Activated naive CD8-positive, alpha-beta T cell (primary cell): Measurements from ENCODE around the gene CREB1.
A peak's percentile ranks its signal among the peaks of the same experiment; 100 is the strongest.

Experiments used
- H3K27ac Mint-ChIP-seq: one replicate; pipeline ENCODE4 v1.8.0; 2021; ENCODE audit warnings: mixed read lengths
- H3K27me3 Mint-ChIP-seq: one replicate; pipeline ENCODE4 v1.8.0; 2021; ENCODE audit warnings: mixed read lengths
- H3K36me3 Mint-ChIP-seq: one replicate; pipeline ENCODE4 v1.8.0; 2021; ENCODE audit warnings: mixed read lengths
- H3K4me1 Mint-ChIP-seq: one replicate; pipeline ENCODE4 v1.8.0; 2021; ENCODE audit warnings: low read depth, mixed read lengths
- H3K4me3 Mint-ChIP-seq: one replicate; pipeline ENCODE4 v1.8.0; 2021; ENCODE audit warnings: mild to moderate bottlenecking, mixed read lengths
- H3K9me3 Mint-ChIP-seq: one replicate; pipeline ENCODE4 v1.8.0; 2021; ENCODE audit warnings: low read depth, mixed read lengths

CREB1 gene

DNA sequence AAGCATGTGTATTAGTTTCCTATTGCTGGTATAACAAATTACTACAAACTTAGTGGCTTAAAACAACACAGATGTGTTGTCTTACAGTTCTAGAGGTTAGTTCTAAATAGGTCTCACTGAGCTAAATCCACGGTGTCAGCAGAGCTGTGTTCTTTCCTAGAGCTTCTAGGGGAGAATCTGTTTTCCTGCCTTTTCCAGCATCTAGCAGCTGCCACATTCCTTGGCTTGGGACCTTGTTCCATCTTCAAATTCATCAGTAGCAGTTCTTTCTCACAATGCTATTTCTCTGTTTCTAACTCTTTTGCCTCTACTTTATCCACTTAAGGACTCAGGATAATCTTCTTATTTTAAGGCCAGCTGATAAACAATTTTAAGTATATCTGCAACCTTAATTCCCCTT, 32.2 kb upstream of the CREB1 start:
- Mint-ChIP-seq H3K4me1 (peaks cover 9% of the 10 kb centered on the region), H3K27ac (no peak overlapping the region), H3K27me3 (no peaks in the 10 kb centered on the region), H3K4me3 (no peak overlapping the region), H3K36me3 (peaks cover 2% of the 10 kb centered on the region), H3K9me3 (no peaks in the 10 kb centered on the region)

DNA sequence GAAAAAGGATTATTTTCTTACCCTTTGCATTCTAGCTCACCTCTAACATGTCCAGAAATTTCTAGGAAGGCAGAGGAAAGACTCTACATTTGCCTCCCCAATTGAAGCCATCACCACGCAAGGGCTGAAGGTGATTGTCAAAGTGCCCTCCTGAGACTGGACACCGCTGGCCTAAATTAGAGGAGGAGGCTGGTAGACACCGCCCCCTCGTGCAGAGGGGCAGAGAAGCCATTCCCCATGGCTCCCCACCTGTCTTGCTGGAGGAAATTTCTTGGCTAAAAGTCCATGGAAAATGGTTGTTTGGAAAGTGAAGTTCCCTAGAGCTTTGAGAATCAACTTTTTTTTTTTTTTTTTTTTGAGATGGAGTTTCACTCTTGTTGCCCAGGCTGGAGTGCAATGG, 31.3 kb upstream of the CREB1 start:
- no peak overlapping the region for H3K4me3 Mint-ChIP-seq
- no peaks in the 10 kb centered on the region for H3K9me3 Mint-ChIP-seq
- peaks cover 2% of the 10 kb centered on the region for H3K36me3 Mint-ChIP-seq

DNA sequence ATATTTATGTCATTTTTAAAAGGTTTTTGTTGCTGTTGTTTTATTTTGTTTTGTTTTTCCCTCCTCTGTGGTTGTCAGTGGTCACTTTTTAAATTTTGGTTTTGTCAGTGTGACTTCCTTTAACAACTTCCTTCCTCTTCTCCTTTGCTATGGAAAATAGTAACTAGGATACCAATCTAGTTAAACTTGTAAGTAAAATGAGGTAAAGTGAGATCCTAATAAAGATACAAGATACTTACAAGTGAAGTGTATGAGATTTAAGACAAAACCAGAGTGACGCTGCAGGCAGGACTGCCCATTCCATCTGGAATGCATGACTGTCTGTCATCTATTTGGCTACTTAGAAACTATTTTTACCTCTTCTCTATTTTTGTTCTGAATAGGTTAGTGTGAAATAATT, 30.6 kb upstream of the CREB1 start:
- peaks cover 2% of the 10 kb centered on the region for H3K36me3 Mint-ChIP-seq
- H3K27me3 Mint-ChIP-seq, result no peaks in the 10 kb centered on the region
- no peak overlapping the region for H3K27ac Mint-ChIP-seq
- no peaks in the 10 kb centered on the region for H3K9me3 Mint-ChIP-seq
- H3K4me1 Mint-ChIP-seq, result peaks cover 15% of the 10 kb centered on the region
- no peak overlapping the region for H3K4me3 Mint-ChIP-seq

More for the DNA sequence above, 31.3 kb upstream of the CREB1 start:
- peaks cover 10% of the 10 kb centered on the region for H3K4me1 Mint-ChIP-seq
- H3K27me3 Mint-ChIP-seq, result no peaks in the 10 kb centered on the region
- H3K27ac Mint-ChIP-seq, result no peak overlapping the region

DNA sequence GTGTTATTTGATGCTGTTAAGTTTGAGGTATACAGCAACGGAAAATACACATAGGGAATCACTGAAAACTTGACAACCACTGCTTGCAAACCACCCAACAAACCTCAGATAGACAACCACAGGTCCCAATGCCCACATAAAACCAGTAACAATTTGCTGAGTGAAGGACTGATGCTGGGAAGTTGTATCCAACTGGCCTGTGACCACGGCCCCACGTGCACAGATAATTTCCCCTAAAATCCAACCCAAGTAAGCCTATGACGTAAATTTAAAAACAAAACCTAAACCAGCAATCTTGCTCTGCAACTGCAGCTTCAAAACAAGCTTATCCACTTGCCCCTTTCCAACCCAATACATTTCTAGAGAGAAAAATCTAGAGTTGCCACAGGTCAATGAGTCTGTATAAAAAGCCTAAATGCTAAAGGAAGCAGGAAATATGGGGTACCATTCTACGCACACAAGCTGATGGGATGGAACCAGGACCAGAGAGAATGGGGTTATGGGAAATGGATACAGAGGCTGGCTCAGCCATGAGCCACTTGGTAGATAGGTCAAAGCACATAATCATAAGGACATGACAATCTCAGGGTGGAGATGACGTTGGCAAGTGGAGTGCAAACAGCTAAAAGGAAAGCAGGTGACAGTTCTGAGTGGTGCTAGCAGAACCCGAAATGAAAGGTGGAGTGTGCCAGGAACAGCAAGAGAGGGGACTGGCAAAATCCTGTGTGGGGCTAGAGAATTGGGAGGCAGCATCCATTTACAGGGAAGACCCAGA, 27.8 kb upstream of the CREB1 start:
- Mint-ChIP-seq H3K27ac (peak overlapping the region; percentile 11), H3K9me3 (no peaks in the 10 kb centered on the region), H3K4me3 (no peak overlapping the region), H3K27me3 (no peaks in the 10 kb centered on the region), H3K4me1 (peaks cover 43% of the 10 kb centered on the region), H3K36me3 (no peaks in the 10 kb centered on the region)

DNA sequence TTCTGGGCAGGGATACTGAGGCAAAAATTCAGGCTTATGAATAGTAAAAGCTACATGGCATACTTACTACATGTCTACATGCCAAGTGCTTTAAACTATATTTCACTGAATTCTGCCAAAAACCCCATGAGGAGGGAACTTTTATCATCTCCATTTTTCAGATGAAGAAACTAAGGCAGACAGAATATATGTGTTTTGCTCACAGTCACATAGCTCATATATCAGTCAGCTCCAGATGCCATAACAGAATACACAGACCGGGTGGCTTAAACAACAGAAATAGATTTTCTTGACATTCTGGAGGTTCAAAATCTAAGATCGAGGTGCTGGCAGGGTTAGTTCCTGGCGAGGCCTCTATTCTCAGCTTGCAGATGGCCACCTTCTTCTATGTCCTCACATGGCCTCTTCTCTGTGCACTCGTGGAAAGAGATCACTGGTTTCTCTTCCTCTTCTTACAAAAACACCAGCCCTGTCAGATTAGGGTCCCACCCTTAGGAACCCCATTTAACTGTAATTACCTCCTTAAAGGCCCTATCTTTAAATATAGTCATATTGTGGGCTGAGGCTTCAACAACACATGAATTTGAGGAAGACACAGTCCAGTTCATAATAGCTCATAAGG, 27.1 kb upstream of the CREB1 start:
- Mint-ChIP-seq H3K9me3 (no peaks in the 10 kb centered on the region), H3K36me3 (no peaks in the 10 kb centered on the region), H3K4me3 (no peak overlapping the region), H3K27ac (no peak overlapping the region), H3K4me1 (peaks cover 45% of the 10 kb centered on the region), H3K27me3 (no peaks in the 10 kb centered on the region)

DNA sequence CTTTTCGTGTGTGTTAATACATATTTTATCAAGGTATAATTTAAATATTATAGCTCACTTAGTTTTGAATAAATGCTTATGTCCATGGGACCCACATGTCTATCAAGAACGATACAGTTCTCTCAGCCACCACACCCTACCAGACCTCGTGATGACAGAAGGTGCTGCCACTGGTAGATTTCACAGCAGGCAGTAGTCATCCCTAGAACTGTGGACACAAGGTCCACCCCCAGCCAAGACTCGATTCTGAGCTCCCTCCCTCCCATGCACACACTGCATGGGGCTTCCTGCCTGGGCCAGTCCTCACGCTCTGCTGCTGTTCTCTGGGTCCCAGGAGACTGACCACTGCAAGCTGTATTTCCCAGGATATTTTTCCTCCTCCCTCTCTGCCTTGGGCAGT, 26.5 kb upstream of the CREB1 start:
- Mint-ChIP-seq H3K4me1 (peaks cover 45% of the 10 kb centered on the region), H3K36me3 (no peaks in the 10 kb centered on the region), H3K4me3 (no peak overlapping the region), H3K27ac (no peak overlapping the region), H3K9me3 (no peaks in the 10 kb centered on the region), H3K27me3 (no peaks in the 10 kb centered on the region)

DNA sequence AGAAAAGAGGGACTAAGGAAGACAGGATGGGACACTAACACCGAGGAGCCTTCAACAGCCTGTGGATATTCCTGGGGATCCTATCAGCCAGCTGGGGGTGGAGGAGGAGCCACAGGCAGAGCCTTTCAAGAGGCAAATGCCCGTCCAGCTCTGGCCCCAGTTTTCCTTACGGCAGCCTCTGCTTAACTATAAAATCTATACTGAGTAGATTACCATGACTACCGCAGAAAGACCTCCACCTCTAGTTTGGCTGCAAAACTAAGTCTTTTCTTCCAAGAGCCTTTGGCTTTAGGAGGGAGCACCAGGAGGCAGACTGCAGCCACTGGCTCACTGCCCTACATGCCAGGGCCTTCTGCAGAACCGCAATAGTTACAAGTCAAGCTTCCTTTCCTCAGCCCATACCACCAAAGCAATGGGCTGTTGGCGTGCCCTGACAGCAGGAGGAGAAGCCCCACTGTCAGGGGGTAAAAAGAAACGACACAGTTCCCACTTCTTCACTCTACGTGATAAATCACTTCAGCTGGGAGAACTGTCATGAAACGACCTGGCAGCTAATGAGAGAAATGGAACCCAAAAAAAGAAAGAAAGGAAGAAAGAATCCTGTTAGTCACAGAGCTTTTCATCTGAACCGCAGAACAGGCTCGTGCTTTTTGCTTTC, 25.1 kb upstream of the CREB1 start:
- Mint-ChIP-seq H3K27ac (peak overlapping the region; percentile 86), H3K4me3 (peak overlapping the region; percentile 44), H3K27me3 (no peaks in the 10 kb centered on the region), H3K4me1 (peaks cover 41% of the 10 kb centered on the region), H3K36me3 (peaks cover 3% of the 10 kb centered on the region), H3K9me3 (no peaks in the 10 kb centered on the region)

DNA sequence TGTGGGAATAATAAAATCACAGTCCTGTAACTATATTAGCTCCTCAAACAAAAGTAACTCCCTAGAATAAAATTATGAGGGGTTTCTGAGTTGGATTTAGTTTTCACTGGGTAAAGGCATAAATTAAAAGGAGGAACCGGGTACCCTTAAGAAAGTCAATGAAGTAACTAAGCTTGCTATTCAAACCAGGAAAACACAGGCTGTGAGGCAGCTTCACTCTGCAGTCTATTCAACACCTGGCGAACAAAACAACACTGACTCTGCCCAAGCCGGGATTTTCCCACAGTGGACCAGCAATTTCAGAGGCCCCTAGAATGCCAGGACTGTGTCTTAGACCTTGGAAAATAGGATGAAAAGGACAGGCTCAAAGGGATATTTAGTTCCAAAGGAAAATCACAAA, 24.6 kb upstream of the CREB1 start:
- H3K36me3 Mint-ChIP-seq, result peaks cover 3% of the 10 kb centered on the region
- H3K9me3 Mint-ChIP-seq, result no peaks in the 10 kb centered on the region
- H3K27ac Mint-ChIP-seq, result peak overlapping the region; percentile 86
- H3K27me3 Mint-ChIP-seq, result no peaks in the 10 kb centered on the region
- peaks cover 41% of the 10 kb centered on the region for H3K4me1 Mint-ChIP-seq
- H3K4me3 Mint-ChIP-seq, result peak overlapping the region; percentile 44

DNA sequence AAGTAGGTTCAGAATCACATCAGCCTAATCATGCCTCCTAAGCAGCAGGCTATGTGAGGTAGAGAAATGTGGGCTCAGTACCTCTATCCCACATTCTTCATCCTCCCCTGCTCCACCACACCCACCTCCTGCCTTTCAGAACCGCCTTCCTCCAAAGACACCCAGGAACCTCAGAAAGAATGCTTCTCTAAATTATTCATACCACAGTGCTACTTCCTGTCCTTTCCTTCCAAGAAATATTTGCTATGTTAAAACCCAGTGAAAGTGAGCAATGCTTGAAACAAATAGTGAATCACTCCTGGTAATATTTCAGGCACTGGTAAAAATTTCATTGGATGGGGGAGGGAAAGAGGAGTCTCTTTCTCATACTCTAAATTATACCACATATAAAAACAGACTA, 24.0 kb upstream of the CREB1 start:
- Mint-ChIP-seq H3K4me1 (peaks cover 44% of the 10 kb centered on the region), H3K36me3 (peaks cover 3% of the 10 kb centered on the region), H3K27me3 (no peaks in the 10 kb centered on the region), H3K27ac (peak overlapping the region; percentile 86), H3K4me3 (peak overlapping the region; percentile 67), H3K9me3 (no peaks in the 10 kb centered on the region)

DNA sequence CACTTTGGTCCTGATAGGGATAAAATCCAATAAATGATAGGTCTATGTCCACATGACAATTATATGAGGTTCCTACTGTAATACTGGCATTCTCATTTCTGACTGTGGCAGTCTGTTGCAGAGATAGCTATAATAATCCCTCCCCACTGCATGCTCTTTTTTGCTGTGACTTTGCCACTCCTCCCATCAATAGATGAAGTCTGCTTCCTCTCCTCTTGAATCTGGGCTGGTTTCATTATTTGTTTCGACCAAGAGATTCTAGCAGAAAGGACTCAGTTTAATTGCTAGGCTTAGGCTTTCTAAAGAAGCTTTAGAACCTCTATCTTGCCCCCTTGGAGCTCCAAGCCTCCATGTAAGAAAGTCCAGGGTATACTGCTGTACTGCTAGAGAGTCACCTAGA, 23.3 kb upstream of the CREB1 start:
- Mint-ChIP-seq H3K27me3 (no peaks in the 10 kb centered on the region), H3K4me3 (peak overlapping the region; percentile 67), H3K36me3 (peaks cover 3% of the 10 kb centered on the region), H3K27ac (peak overlapping the region; percentile 86), H3K9me3 (no peaks in the 10 kb centered on the region), H3K4me1 (peaks cover 44% of the 10 kb centered on the region)

DNA sequence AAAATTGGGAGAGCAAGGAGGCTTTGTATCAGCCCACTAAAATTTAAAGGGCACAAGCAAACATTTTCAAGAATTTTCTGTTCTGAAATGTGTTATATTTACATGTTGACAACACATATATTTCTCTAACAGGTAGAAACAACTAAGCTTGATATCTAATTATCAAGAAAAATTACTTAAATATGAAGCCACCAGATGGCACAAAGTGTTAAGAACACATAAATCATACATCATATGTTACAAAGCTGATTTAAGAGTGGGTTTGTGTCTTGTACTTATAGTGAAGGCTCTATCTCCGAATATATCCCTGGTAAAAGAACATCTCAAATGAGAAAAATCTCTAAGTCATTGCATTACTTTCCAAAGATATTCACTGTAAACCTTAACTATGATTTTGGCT, 19.6 kb upstream of the CREB1 start:
- Mint-ChIP-seq H3K4me1 (peaks cover 49% of the 10 kb centered on the region), H3K36me3 (peaks cover 3% of the 10 kb centered on the region), H3K4me3 (no peak overlapping the region), H3K9me3 (no peaks in the 10 kb centered on the region), H3K27ac (peak overlapping the region; percentile 31), H3K27me3 (no peaks in the 10 kb centered on the region)

DNA sequence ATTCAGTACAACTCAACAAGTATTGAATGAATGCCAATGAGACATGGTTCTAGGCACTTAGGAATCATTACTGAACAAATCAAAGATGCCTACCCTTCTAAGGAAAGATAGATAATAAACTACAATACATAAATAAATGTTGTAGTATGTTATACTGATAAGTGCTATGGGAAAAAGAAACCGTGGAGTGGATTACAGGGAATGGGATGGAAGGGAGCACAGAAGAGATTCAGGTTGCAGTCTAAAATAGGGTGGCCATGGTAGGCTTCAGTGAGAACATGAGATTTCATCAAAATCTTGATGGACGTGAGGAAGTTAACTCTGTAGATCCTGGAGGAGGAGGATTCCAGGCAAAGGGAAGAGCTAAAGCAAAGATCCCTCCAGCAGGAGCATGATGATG, 17.9 kb upstream of the CREB1 start:
- H3K4me1 Mint-ChIP-seq, result peaks cover 40% of the 10 kb centered on the region
- H3K9me3 Mint-ChIP-seq, result no peaks in the 10 kb centered on the region
- H3K27me3 Mint-ChIP-seq, result no peaks in the 10 kb centered on the region
- peak overlapping the region; percentile 13 for H3K27ac Mint-ChIP-seq
- H3K4me3 Mint-ChIP-seq, result no peak overlapping the region
- H3K36me3 Mint-ChIP-seq, result peaks cover 6% of the 10 kb centered on the region

DNA sequence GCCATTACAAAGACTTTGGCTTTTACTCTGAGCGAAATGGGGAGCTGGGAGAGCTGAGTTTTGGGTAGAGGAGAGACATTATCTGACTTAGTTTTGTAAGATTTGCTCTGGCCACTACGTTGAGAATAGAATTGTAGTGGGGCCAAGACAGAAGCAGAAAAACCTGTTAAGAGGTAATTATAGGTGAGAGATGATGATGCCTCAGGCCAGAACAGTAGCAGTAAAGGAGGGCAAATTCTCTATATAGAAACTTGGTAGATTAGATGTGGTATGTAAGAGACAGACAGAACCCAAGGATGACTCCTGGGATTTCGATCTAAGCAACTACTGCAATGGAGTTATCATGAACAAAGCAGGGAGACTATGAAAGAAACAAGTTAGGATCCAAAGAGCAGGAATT, 17.4 kb upstream of the CREB1 start:
- peaks cover 36% of the 10 kb centered on the region for H3K4me1 Mint-ChIP-seq
- no peaks in the 10 kb centered on the region for H3K9me3 Mint-ChIP-seq
- H3K27ac Mint-ChIP-seq, result peak overlapping the region; percentile 5
- peaks cover 8% of the 10 kb centered on the region for H3K36me3 Mint-ChIP-seq
- no peak overlapping the region for H3K4me3 Mint-ChIP-seq
- no peaks in the 10 kb centered on the region for H3K27me3 Mint-ChIP-seq

DNA sequence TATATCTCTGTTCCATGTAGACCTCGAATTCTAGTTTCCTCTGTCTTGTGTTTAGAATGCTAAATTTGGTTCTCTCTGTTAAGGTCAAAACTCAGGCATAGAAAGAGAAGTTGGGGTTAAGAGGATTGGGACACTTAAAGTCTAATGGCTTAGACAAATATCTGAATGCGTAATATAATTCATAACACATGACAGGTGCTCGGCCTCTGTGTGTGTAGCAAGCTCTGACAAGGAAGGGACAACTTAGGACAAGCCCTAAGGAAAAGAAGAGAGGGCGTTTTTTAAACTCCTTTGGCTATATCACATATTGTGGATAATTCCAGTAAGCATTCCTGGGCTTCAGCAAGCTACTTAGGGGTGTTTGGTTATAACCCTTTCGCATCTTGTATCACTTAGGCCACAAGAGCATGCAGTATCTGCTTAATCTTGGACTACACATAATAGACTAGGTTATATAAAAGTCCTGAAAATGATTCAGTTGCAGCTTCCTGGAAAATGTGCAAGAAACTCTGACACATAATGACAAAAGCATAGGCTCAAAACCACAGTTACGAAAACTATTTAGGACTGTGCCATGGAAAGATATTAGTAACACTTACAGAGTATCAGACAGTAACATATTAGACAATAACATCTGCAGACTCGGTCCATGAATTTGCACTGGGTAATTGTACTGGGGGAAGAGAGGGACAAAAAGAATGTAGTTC, 16.1 kb upstream of the CREB1 start:
- Mint-ChIP-seq H3K36me3 (peaks cover 6% of the 10 kb centered on the region), H3K9me3 (no peaks in the 10 kb centered on the region), H3K27ac (peak overlapping the region; percentile 76), H3K4me1 (peaks cover 36% of the 10 kb centered on the region), H3K4me3 (peak overlapping the region; percentile 46), H3K27me3 (no peaks in the 10 kb centered on the region)

DNA sequence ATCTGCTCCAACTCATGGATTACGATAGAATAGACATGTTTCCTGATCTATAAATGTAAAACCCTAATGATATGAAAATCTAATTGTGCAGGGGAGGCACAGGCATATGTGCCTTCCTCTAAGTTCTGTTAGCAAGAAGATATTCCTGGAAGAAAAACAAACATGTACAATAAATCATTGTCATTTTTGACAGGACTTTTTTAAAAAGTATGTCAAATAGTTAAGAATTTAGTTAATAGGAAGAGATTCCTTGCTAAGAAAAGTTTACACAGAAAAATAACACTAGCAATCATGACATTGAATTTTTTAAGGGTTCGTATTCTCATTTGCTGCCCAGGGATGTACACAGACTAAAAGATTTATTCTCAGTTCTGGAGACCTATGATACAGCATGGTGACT, 15.3 kb upstream of the CREB1 start:
- peaks cover 38% of the 10 kb centered on the region for H3K4me1 Mint-ChIP-seq
- H3K27ac Mint-ChIP-seq, result peak overlapping the region; percentile 76
- H3K36me3 Mint-ChIP-seq, result peaks cover 10% of the 10 kb centered on the region
- H3K9me3 Mint-ChIP-seq, result peaks cover 3% of the 10 kb centered on the region
- no peaks in the 10 kb centered on the region for H3K27me3 Mint-ChIP-seq
- peak overlapping the region; percentile 10 for H3K4me3 Mint-ChIP-seq
